Spleen (tissue), 11 donors: ENCODE measurements around the gene HIF3A. TPM values are rescaled to one million over a fixed set of nuclear protein-coding genes. Genes with fewer than 3 reads are reported as not detected.
A peak's percentile ranks its signal among the peaks of the same experiment; 100 is the strongest.
"Not testable (repeated sequence)": the region's sequence is repeated elsewhere in the genome, so short reads cannot be mapped to it uniquely, and the experiment has no call there.

Experiments
- DNase-seq: peaks from one replicate; pipeline ENCODE4 v3.0.0-alpha.2; 2020
- H3K27ac ChIP-seq, 8 donors: fragments of 200-600 bp; sonication (generic) in 7 of 8; 1 replicate in 4 of 8; 2 replicates in 4 of 8; pipeline versions ENCODE4 v1.5.0 to v1.8.0; 2016 to 2021; ENCODE audit warnings: inconsistent platforms in 4 of 8, mild to moderate bottlenecking in 4 of 8, moderate library complexity in 1 of 8
- H3K27me3 ChIP-seq, 7 donors: fragments of 200-600 bp; sonication (generic) in 6 of 7; replicated peaks in 1 of 7; 1 replicate in 4 of 7; 2 replicates in 3 of 7; pipeline versions ENCODE4 v1.5.0 to v1.8.0; 2016 to 2021; ENCODE audit warnings: inconsistent platforms in 3 of 7, mild to moderate bottlenecking in 1 of 7
- H3K36me3 ChIP-seq, 6 donors: fragments of 200-600 bp; sonication (generic) in 5 of 6; 1 replicate in 4 of 6; 2 replicates in 2 of 6; pipeline versions ENCODE4 v1.5.0 to v1.8.0; 2016 to 2021; ENCODE audit warnings: inconsistent platforms in 2 of 6
- H3K4me1 ChIP-seq, 6 donors: fragments of 200-600 bp; sonication (generic) in 5 of 6; 1 replicate in 3 of 6; 2 replicates in 3 of 6; pipeline versions ENCODE4 v1.5.0 to v1.8.0; 2016 to 2021; ENCODE audit warnings: inconsistent platforms in 3 of 6
- H3K4me3 ChIP-seq, 8 donors: fragments of 200-600 bp; sonication (generic) in 7 of 8; 1 replicate in 4 of 8; 2 replicates in 4 of 8; pipeline versions ENCODE4 v1.5.0 to v1.8.0; 2016 to 2021; ENCODE audit warnings: inconsistent platforms in 4 of 8, mild to moderate bottlenecking in 4 of 8, moderate library complexity in 2 of 8
- H3K9me3 ChIP-seq, 8 donors: fragments of 200-600 bp; sonication (generic) in 7 of 8; 1 replicate in 4 of 8; 2 replicates in 4 of 8; pipeline versions ENCODE4 v1.5.0 to v1.8.0; 2016 to 2021; ENCODE audit warnings: inconsistent platforms in 4 of 8
- CTCF ChIP-seq, 11 experiments: fragments of 200-600 bp in 7 of 11; fragments of 450-650 bp in 4 of 11; sonication (generic) in 4 of 11; IDR thresholded peaks in 8 of 11; conservative IDR thresholded peaks in 3 of 11; 1 replicate in 7 of 11; 2 replicates in 4 of 11; pipeline versions ENCODE4 v1.4.0 to v1.8.0; 2016 to 2021; ENCODE audit warnings: antibody characterized with exemption in 11 of 11, inconsistent platforms in 4 of 11, mild to moderate bottlenecking in 1 of 11
- POLR2A ChIP-seq, 3 donors: fragments of 450-650 bp; IDR thresholded peaks; one replicate each; pipeline ENCODE4 v1.5.1; 2017; ENCODE audit warnings: antibody characterized with exemption in 3 of 3, mild to moderate bottlenecking in 1 of 3
- POLR2AphosphoS5 ChIP-seq, 3 donors: sonication (generic); formaldehyde crosslinking; IDR thresholded peaks; one replicate each; pipeline ENCODE4 v1.5.1; 2017; ENCODE audit warnings: antibody characterized with exemption in 3 of 3
- WGBS, 5 donors: extraction: QIAGEN DNeasy Blood & Tissue Kit in 3 of 5; methylation state at CpG; one replicate each; pipeline versions ENCODE4 v1.1.5 to v1.1.7; 2013 to 2018; 5-methylcytosine and 5-hydroxymethylcytosine counted together
- intact Hi-C: fragments of 100-400 bp; cut with DNase I; formaldehyde crosslinking; loops from one replicate; pipeline ENCODE4 v1.15.0; 2023; ENCODE audit warnings: low total_unique reads
- polyA plus RNA-seq, 3 donors: library from polyadenylated mRNA; stranded (reverse); fragments of 200-250 nt; gene quantifications; one replicate each; pipeline ENCODE4 v1.2.1, GENCODE V29; 2013
- total RNA-seq, 7 donors: library from RNA; depleted of rRNA in 3 of 7; stranded (reverse); fragments of >200 nt in 3 of 7; fragmentation: NEBNext Ultra II Directional in 4 of 7; extraction: Animal tissue kit (Norgen Biotek cat#: 25700) in 4 of 7; gene quantifications; one replicate each; pipeline versions ENCODE4 v1.1.0 to v1.2.1, GENCODE V29; 2016 to 2021
- donor health status: healthy with polysubstance abuse.
- donor health status: DM: no; HTN: no; CAD: no; lungs with moderate emphysema.
- donor health status: DM: no; HTN: no; CAD: no.
- donor health status: Bipolar disorder and iron deficiency.
- donor health status: healthy.
- donor health status: DM: no; HTN: no; CAD: no.
- donor health status: DM: yes; HTN: yes; CAD: no.

HIF3A gene
- total and polyA plus RNA-seq, 10 donors, result 5.0 to 126 (median 78.5) TPM

DNA sequence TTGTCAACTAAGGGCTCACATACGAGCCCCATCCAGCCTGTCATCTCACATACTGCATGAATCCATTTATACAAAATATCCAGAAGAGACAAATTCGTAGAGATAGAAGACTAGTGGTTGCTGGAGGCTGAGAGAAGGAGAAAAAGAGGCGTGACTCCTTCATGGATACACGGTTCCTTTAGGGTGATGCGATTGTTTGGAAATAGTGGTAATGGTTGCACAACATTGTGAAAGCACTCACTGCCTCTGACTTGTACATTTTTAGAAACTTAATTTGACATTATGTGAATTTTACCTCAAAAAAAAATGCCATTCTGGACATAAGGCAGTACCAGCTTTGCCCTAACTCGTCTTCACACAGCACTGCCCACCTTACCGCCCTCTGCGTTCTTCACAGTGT lies 40.0 kb upstream of the HIF3A start:
- H3K4me3 ChIP-seq, result no peak overlapping the region
- DNase-seq, result no peak
- TF ChIP-seq POLR2A (IDR thresholded peaks at IDR 0.05), result no peak
- no peak for TF ChIP-seq POLR2AphosphoS5 (IDR thresholded peaks at IDR 0.05)
- no peak for TF ChIP-seq CTCF (IDR thresholded peaks at IDR 0.05 in 8 of 11, conservative IDR thresholded peaks at IDR 0.05 in 3 of 11)
- no peaks in the 10 kb centered on the region for H3K36me3 ChIP-seq
- WGBS, 5 donors, result 54 to 71% (median 66%) methylated on average over 8 of the region's 8 CpGs
- H3K27ac ChIP-seq, result peak overlapping the region in 1 of 8 donors; percentile 57
- no peaks in the 10 kb centered on the region for H3K9me3 ChIP-seq
- no peaks in the 10 kb centered on the region for H3K4me1 ChIP-seq
- H3K27me3 ChIP-seq, result peaks cover 0 to 61% (median 7%) of the 10 kb centered on the region in 7 donors
- intact Hi-C loops, result no loop called here

GRCh38 chr19:46261501-46261900 lies 35.3 kb upstream of the HIF3A start:
- Histone ChIP-seq H3K4me1 (peaks cover 0 to 12% (median 4%) of the 10 kb centered on the region in 6 donors), H3K27me3 (peaks cover 0 to 85% (median 7%) of the 10 kb centered on the region in 7 donors)
- H3K9me3 ChIP-seq, H3K36me3 ChIP-seq, DNase-seq, intact Hi-C loops, H3K27ac ChIP-seq, H3K4me3 ChIP-seq: not testable (repeated sequence)
- WGBS, 5 donors, result 73 to 88% (median 79%) methylated on average over 3 to 7 of the region's 7 CpGs

DNA sequence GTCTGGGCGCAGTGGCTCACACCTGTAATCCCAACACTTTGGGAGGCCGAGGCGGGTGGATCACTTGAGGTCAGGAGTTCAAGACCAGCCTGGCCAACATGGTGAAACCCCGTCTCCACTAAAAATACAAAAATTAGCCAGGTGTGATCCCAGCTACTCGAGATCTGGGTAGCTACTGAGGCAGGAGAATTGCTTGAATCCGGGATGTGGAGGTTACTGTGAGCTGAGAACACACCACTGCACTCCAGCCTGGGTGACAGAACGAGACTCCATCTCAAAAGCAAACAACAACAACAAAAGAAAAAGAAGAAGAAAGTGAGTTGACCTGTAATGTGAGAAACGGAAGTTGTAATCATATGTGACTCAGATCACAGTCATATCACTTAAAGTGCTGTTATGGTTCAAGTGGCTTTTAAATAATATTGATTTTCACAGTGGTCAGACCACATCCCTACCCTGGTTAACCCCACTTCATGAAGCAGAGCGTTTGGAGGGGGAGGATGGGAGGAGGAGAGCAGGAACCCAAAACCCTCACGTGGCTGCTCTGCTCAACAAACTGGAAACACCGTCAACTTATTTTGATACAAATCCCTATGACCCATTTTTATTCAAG lies 34.1 kb upstream of the HIF3A start:
- H3K36me3 ChIP-seq, H3K9me3 ChIP-seq, DNase-seq, H3K4me3 ChIP-seq, intact Hi-C loops: not testable (repeated sequence)
- H3K4me1 ChIP-seq, result peaks cover 0 to 12% (median 4%) of the 10 kb centered on the region in 6 donors
- H3K27ac ChIP-seq, result peak overlapping the region in 1 of 8 donors; percentile 49
- WGBS, 5 donors, result 34 to 41% (median 39%) methylated on average over 11 of the region's 11 CpGs
- peaks cover 0 to 88% (median 7%) of the 10 kb centered on the region in 7 donors for H3K27me3 ChIP-seq

DNA sequence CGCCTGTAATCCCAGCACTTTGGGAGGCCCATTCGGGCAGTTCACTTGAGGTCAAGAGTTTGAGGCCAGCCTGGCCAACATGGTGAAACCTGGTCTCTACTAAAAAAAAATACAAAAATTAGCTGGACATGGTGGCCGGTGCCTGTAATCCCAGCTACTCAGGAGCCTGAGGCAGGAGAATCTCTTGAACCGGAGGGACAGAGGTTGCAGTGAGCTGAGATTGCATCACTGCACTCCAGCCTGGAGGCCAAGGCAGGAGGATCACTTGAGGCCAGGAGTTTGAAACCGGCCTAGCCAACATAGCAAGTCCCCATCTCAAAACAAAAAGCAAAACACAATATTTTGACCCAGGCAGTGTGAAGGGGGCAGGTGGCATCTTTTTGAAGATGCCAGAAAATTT lies 32.0 kb upstream of the HIF3A start:
- peaks cover 0 to 88% (median 7%) of the 10 kb centered on the region in 7 donors for H3K27me3 ChIP-seq
- H3K36me3 ChIP-seq, H3K9me3 ChIP-seq, DNase-seq, H3K27ac ChIP-seq, H3K4me3 ChIP-seq: not testable (repeated sequence)
- WGBS, 5 donors, result 73 to 84% (median 80%) methylated on average over 5 of the region's 5 CpGs
- intact Hi-C loops, result loop anchor here (2.0 to 5.0 kb wide), 2 partner anchors 178 to 234 kb away; no protein-coding TSS in a partner anchor
- peaks cover 0 to 12% (median 4%) of the 10 kb centered on the region in 6 donors for H3K4me1 ChIP-seq

GRCh38 chr19:46265217-46265828 lies 31.5 kb upstream of the HIF3A start:
- 13 to 24% (median 19%) methylated on average over 10 of the region's 10 CpGs for WGBS, 5 donors
- no peaks in the 10 kb centered on the region for H3K36me3 ChIP-seq
- DNase-seq, result no peak
- H3K27me3 ChIP-seq, result peaks cover 0 to 88% (median 9%) of the 10 kb centered on the region in 7 donors
- H3K9me3 ChIP-seq, result no peaks in the 10 kb centered on the region
- no peak overlapping the region for H3K27ac ChIP-seq
- TF ChIP-seq CTCF (IDR thresholded peaks at IDR 0.05 in 8 of 11, conservative IDR thresholded peaks at IDR 0.05 in 3 of 11), result peak; percentile 51 to 91 (median 83)
- TF ChIP-seq POLR2A (IDR thresholded peaks at IDR 0.05), result no peak
- H3K4me1 ChIP-seq, result peaks cover 0 to 12% (median 4%) of the 10 kb centered on the region in 6 donors
- intact Hi-C loops, result loop anchor here (2.0 to 5.0 kb wide), 2 partner anchors 178 to 235 kb away; no protein-coding TSS in a partner anchor
- H3K4me3 ChIP-seq, result no peak overlapping the region
